ENCODE measurements around the gene FGF22. TPM values are rescaled to one million over a fixed set of nuclear protein-coding genes. Genes with fewer than 3 reads are reported as not detected.

FGF22 gene
- total and polyA plus RNA-seq, 2 of the 13 experiments (the other 11 are each of a cell fraction or from before 2014, with no cell fraction given): 0.24 TPM; not detected in 1

GRCh38 chr19:680287-681028, 40.8 kb downstream of the FGF22 start (continued):
- no peak for TF ChIP-seq ZNF609 (CRISPR knock-in tag; IDR thresholded peaks at IDR 0.05; ENCODE audit: borderline replicate concordance)
- no peak for TF ChIP-seq ZNF335 (CRISPR knock-in tag; IDR thresholded peaks at IDR 0.05)
- no peak for TF ChIP-seq GTF2F1 (IDR thresholded peaks at IDR 0.05; ENCODE audit: low read length)
- no peak for TF ChIP-seq ZNF598 (CRISPR knock-in tag; IDR thresholded peaks at IDR 0.05; ENCODE audit: borderline replicate concordance)
- TF ChIP-seq AHR (CRISPR knock-in tag; IDR thresholded peaks at IDR 0.05): no peak
- TF ChIP-seq RFX5 (IDR thresholded peaks at IDR 0.05; ENCODE audit: low read depth, low read length): peak; percentile 23; the same call in 1 of the 2 replicates
- TF ChIP-seq CREB1 (IDR thresholded peaks at IDR 0.05): peak; percentile 85
- TF ChIP-seq CREB1 (CRISPR knock-in tag; IDR thresholded peaks at IDR 0.05): no peak
- TF ChIP-seq JUNB (CRISPR knock-in tag; IDR thresholded peaks at IDR 0.05; ENCODE audit: borderline replicate concordance): no peak
- TF ChIP-seq CHD2 (IDR thresholded peaks at IDR 0.05; ENCODE audit: low read depth, low read length): no peak
- no peak for TF ChIP-seq ARID5B (CRISPR knock-in tag; IDR thresholded peaks at IDR 0.05)
- TF ChIP-seq KLF16 (CRISPR knock-in tag; IDR thresholded peaks at IDR 0.05): no peak
- no peak for TF ChIP-seq PBX3 (CRISPR knock-in tag; IDR thresholded peaks at IDR 0.05; ENCODE audit: borderline replicate concordance)
- TF ChIP-seq HNRNPLL (IDR thresholded peaks at IDR 0.05; ENCODE audit: low read depth, low read length, poor library complexity, severe bottlenecking): no peak
- peak; percentile 59; the same call in 1 of the 2 replicates for TF ChIP-seq SAP130 (CRISPR knock-in tag; IDR thresholded peaks at IDR 0.05; ENCODE audit: low read depth)
- TF ChIP-seq NFRKB (IDR thresholded peaks at IDR 0.05): no peak
- peak; percentile 89; the same call in 1 of the 2 replicates for TF ChIP-seq SRY (CRISPR knock-in tag; IDR thresholded peaks at IDR 0.05)
- TF ChIP-seq ATF5 (CRISPR knock-in tag; IDR thresholded peaks at IDR 0.05; ENCODE audit: low read depth): no peak
